ENCODE measurements around the gene HOXA1.

Gene HOXA1

DNA sequence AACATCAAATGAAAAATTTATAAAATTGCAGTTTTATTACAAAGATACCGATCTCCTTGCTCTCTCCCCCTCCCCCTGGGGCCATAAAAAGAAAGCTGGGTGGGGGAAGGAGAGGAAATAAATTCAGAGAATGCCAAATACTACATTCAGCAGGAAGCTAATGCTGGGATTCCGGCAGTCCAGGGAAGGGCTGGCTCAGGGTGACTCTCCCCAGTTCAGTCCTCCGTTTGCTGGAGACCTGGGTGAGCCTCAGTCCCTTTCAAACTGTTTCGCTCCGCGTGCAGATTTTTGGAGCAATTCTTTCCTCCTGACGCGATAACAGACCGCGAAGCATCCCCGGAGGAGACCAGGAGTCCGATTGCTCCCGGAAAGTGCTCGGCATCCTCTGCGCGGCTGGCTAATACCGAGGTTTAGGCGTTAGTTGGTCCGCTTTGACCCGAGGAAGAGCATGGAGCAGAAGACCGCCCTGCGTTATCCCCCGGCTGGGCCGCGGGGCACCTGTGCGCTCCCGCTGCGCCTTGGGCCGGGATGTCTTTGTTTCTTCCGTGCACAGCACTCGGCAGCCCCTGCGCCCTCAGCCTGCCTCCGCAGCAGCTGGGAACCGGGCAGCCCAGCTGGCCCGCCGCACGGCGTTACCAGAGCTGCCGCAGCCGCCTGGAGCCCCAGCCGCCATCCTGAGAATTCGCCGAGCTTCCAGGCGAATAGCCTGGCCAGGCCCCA, 10.5 kb upstream of the HOXA1 start:
- DNase-seq, result no peak

- DNase-seq, result no peak
Measured at GRCh38 chr7:27105301-27106031, 9.7 kb upstream of the HOXA1 start.

DNA sequence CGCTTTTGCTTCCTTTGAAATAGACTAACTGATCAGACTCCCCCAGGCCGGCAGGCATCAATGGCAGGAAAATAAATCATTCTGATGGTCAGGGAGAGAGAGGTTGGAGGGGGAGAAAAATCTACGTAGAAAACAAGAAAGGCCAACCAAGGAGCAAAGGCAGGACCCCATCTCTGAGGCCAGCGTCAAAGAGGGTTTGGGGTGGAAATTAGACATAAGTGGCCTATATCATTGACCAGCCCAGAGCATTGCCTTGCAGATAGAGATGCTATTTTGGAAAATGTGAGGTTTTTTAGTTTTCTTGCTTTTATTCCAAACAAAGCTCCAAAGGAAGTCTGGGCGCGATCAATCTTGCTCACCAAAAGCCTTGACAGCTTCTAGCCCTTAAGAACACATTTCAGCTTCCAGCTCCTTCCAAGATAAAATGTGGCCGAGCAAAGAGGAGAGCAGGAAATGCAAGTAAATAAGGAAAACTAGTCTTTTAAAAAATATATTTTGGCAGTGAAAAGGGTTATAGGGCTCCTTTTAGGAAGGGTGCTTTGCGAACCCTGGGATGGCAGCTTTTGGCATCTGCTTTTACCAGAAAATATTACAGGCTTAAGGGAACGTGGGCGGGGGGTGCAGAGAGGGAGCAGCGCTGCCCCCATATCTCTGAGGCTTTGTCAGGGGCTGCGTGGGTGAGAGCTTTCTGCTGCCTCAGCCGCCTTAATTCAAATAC, 8.7 kb upstream of the HOXA1 start:
- DNase-seq, result no peak

- no peak for DNase-seq
Measured at GRCh38 chr7:27103489-27104226, 7.9 kb upstream of the HOXA1 start.

GRCh38 chr7:27102581-27103442, 7.0 kb upstream of the HOXA1 start, which contains the start of gene HOXA2:
Gene HOXA2, minus strand, starts transcription at chr7:27102683. Its CDS starts 183 bp downstream, at chr7:27102500.
- no peak for DNase-seq

DNA sequence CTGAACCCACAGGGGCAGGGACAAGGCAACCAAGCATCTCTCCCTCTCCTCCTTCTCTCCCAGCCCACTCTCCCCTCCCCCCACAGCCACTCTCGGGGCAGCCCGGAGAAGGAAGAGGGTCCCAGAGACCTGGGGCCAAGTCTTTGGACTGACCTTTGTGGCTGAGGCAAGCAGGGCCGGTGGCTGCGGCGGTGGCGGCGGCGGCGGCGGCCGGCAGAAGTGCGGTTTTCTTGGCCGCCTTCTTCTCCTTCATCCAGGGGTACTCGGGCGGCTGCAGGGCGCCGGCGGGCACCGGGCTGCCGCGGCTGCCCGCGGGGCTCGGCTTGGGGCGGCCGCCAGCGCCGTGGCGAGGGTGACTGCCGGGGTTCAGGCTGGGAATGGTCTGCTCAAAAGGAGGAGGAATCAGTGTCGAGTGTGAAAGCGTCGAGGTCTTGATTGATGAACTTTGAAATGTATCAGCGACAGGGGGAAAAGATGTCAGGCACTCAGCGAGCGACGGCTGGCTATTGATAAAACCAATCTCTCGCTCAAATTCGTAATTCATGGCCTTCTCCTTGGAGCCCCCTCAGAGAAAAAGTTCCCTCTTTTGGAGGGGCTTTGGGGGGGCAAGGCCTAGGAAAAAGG, 6.3 kb upstream of the HOXA1 start:
- DNase-seq, result no peak

DNA sequence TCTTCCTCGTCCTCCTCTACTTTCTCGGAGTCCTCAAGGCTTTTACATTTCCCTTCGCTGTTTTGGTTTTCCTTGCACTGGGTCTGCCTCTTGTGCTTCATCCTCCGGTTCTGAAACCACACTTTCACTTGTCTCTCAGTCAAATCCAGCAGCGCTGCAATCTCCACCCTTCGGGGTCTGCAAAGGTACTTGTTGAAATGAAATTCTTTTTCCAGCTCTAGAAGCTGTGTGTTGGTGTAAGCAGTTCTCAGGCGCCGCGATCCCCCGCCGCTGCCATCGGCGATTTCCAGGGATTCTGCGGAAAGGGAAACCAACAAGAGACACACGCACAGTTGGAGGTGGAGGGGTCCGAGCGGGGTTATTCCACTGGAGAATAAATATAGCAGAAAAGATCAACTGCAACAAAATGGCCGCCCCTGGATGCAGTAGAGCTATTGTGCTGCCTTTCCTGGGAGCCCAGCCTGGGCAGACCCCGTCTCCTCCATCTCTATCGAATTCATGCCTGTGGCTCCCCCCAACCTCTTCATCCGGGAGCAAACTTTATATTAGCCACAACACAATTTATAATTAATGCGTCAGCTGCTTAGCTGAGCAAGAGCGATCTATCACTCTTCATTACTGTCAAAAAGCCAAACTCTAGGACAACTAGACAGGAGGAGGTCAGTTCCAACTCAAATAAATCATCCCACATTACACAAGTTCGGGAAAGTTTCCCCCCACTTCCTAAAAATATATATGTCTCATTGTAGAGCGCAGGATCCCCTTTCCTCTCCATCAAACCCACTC, 5.6 kb upstream of the HOXA1 start:
- no peak for DNase-seq

DNA sequence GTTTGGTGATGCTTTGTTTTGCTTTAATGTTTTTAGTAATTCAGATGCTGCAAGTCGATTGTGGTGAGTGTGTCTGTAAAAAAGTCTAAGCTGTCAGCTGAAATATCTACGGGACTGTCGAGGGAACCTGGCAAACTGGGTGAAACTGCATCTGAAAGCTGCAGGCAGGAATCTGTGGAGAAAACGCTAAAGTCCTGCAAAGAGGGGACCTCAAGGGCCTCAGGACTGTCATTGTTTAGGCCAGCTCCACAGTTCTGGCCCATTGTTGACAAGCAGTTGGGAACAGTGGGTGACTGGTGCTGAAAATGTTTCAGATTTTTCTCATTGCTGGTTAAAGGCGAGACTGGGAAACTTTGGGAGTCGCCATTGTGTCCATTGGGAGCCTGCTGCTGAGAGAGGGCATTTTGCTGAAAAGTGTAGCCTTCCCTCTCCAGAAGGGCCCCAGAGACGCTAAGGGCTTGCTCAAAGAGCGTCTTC, 4.9 kb upstream of the HOXA1 start:
- DNase-seq, result no peak

GRCh38 chr7:27099453-27100370, 3.9 kb upstream of the HOXA1 start:
- no peak for DNase-seq

DNA sequence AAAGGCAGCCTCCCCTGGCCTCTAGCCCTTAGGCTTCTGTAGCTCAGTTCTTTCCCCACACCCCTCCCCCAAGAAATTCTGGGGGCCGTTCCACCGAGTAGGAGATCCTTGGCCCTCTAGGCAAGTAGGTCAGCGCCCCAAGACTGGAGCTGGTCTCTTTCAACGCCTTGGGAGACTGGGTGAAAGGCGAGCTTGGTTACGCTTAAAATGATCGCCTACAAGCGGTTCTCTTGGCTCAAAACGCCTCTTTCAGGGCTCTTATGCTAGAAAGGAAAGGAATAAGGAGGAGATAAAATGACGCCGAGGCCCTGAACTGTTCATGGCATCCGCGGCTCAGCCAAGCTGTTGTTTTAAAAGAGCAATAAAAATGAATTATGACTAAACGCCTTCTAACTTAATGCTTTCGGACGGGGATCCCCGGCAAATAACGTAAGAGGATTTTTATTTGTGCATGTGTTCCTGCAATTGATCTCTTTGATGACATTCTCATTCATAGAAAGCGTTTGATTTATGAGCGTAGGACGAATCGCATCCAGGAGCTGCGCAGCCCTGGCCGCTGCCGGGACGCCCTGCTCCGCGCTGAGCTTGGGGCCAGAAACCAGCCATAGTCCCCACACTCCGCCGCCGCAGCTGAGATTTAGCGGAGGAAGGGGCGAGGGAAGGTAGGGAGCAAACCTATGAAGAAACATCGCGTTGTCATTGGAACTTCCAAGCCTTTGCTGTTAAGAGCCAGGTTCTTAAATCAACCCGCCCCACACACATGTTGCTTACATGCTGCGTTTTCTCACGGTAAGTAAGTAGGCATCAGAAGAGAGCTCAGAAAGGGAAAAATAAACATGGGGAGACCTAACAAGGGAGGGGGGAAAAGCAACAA, 3.0 kb upstream of the HOXA1 start:
- DNase-seq, result no peak

GRCh38 chr7:27097686-27098577, 2.1 kb upstream of the HOXA1 start:
- no peak for DNase-seq

DNA sequence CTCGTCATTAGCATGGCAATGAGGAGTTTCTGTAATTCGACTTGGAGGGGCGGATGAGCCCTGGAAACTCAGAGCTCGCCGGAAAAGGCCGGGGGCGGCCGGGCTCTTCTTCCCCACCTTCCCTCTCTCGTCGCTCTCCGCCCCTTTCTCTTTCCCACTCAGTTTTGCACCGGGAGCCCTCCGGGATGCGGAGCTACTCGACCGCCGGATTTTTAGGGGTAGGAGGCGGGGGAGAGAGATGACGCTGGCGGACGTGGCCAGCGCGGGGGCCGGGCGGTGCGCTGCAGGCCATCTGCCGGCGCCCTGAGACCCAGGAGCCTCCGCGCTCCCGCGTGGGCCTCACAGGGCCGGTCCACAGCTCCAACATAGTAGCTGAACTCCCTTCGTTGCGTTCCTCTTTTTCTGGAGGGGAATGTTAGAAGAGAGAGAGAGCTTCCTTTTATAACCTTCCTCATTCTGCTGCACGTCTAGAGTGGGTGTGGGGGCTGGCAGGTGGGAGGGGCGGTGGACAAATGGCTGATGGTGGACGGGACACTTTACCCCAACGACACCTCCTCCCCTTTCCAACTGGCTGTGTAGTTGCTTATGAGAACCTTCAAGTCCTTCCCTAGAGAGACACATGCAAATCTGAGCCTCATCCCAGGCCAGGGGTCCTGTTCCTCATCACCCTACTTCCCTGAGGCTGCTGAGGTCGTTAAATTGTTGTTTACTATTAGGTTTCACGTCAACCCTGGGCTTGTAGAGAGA, 1.1 kb upstream of the HOXA1 start:
- DNase-seq, result no peak

GRCh38 chr7:27095050-27095896, 527 bp downstream of the HOXA1 start:
- no peak for DNase-seq
